ENCODE measurements around the gene NEURL1. TPM values are rescaled to one million over a fixed set of nuclear protein-coding genes. Genes with fewer than 3 reads are reported as not detected.
A peak's percentile ranks its signal among the peaks of the same experiment; 100 is the strongest.

Gene NEURL1
- total RNA-seq, 6 experiments from 2014 or later: 0.06 to 0.46 (median 0.27) TPM

DNA sequence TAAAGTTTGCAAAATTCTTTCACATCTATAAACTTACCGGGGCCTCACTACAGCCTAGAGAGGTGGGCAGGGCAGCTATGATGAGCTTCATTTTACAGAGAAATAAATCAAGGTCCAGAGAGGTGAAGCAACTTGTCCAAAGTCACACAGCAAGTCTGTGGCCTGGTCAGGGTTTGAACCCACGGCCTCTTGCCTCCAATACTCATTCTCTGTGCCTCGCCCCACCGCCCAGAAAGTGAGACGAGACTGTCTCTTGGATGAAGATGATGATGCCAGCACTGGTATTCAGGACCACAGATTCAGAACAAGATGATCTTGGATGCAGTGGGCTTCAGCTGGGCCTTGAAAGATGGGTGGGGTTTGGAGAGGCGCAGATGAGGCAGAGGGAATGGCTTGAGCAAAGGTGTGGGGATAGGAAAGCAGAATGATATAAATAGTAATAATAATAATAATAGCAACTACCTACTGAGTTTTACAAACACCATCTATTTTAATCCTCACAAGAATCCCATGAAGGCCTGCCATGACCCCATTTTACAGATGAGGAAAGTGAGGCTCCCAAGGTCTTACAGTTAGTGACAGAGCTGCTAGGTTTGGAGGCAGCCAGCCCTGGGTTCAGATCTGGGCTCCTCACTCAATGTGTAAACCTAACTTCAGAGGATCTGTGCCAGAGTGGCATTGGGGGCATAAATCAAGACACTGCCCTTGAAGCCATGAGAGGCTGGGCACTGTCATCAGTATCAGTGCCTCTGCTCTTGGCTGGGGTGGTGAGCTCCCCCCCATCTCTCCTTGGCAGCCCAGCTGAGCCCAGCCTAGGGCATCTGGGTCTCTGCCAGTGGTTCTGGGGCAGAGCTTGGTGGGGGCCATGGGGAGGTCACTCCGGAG lies 70.0 kb downstream of the NEURL1 start:
- Mint-ChIP-seq H3K27ac (no peak overlapping the region), H3K4me3 (no peak overlapping the region), H3K4me1 (ENCODE audit: low read depth) (no peaks in the 10 kb centered on the region), H3K9me3 (no peaks in the 10 kb centered on the region), H3K36me3 (ENCODE audit: low read depth) (no peaks in the 10 kb centered on the region), H3K27me3 (ENCODE audit: insufficient read depth) (peaks cover 33% of the 10 kb centered on the region)
- no peak for DNase-seq
- TF ChIP-seq CTCF (IDR thresholded peaks at IDR 0.05): no peak

DNA sequence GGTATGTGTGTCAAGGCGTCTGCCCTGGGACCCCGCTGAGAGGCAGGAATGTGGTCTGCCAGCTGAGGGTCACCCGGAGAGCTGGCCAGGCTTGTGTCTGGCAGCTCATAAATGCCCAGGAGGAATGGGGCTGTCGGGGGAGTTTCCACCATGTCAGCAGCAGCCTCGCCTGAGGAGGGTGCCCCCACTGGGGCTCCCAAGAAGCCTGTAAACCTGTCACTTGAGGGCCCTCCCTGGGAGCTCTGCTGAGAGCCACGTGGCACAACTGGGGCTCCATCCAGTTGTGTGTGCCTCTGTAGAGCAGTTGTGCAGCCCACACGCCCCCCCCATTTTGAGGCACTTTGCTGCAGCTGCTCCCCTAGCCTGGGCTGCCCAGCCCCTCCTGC lies 70.6 kb downstream of the NEURL1 start:
- no peak overlapping the region for H3K4me3 Mint-ChIP-seq
- H3K27me3 Mint-ChIP-seq (ENCODE audit: insufficient read depth): peaks cover 39% of the 10 kb centered on the region
- no peaks in the 10 kb centered on the region for H3K4me1 Mint-ChIP-seq (ENCODE audit: low read depth)
- no peak overlapping the region for H3K27ac Mint-ChIP-seq
- H3K36me3 Mint-ChIP-seq (ENCODE audit: low read depth): no peaks in the 10 kb centered on the region
- no peaks in the 10 kb centered on the region for H3K9me3 Mint-ChIP-seq
- DNase-seq: no peak
- no peak for TF ChIP-seq CTCF (IDR thresholded peaks at IDR 0.05)

DNA sequence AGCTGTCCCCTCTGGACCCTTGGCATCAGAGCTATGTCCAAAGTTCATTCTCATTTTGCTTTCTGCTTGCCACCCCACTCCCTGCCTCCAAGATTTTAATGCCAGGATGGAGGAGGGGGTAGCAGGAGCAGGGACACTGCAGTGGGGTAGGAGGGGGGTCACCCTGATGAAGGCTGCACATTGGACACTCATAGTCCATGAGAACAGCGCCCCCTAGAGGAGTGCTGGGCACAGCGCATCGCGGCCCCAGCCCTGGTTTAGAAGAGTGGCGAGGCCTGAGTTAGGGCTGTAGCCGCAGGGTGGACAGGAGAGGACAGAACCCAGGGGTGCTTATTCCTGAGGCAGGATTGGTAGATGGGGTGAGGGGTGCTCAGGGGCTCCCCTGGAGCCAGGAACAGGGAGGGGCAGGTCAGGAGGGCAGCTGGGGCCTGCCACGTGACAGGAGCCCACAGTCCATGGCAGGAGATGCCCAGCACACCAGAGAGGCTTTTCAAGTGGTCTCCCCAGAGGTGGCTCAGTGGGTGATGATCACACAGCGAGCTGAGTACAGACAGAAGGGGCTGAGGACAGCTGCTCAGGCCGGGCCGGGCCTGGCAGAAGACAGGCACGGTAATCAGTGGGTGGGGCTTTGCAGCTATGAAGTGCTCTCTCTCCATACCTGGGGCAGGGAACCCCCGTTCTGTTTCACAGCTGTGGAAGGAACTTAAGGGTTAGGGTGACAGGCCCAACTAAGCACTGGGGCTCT lies 71.4 kb downstream of the NEURL1 start:
- Mint-ChIP-seq H3K9me3 (no peaks in the 10 kb centered on the region), H3K36me3 (ENCODE audit: low read depth) (no peaks in the 10 kb centered on the region)

GRCh38 chr10:103566536-103566935 lies 73.0 kb downstream of the NEURL1 start:
- Mint-ChIP-seq H3K9me3 (no peaks in the 10 kb centered on the region), H3K4me3 (no peak overlapping the region), H3K36me3 (ENCODE audit: low read depth) (no peaks in the 10 kb centered on the region), H3K4me1 (ENCODE audit: low read depth) (no peaks in the 10 kb centered on the region), H3K27ac (no peak overlapping the region), H3K27me3 (ENCODE audit: insufficient read depth) (peaks cover 40% of the 10 kb centered on the region)
- no peak for DNase-seq
- no peak for TF ChIP-seq CTCF (IDR thresholded peaks at IDR 0.05)

More for the DNA sequence above, 71.4 kb downstream of the NEURL1 start:
- peaks cover 45% of the 10 kb centered on the region for H3K27me3 Mint-ChIP-seq (ENCODE audit: insufficient read depth)
- TF ChIP-seq CTCF (IDR thresholded peaks at IDR 0.05): peak; percentile 89
- no peak overlapping the region for H3K4me3 Mint-ChIP-seq
- H3K27ac Mint-ChIP-seq: no peak overlapping the region
- no peak for DNase-seq
- no peaks in the 10 kb centered on the region for H3K4me1 Mint-ChIP-seq (ENCODE audit: low read depth)

DNA sequence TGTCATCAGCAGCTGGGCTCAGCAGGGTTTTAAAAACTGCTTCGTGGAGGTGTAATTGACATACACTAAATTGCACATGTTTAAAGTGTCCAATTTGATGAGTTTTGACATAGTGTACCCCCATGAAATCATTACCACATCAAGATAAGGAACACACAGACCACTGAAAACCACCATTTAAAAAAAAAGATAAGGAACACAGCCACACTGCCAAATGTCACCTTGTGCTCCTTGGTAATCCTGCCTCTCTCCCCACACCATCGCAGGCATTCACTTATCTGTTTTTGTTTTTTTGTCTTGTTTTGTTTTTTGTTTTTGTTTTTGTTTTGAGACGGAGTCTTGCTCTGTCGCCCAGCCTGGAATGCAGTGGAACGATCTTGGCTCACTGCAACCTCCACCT lies 75.0 kb downstream of the NEURL1 start:
- no peak for DNase-seq
- no peaks in the 10 kb centered on the region for H3K36me3 Mint-ChIP-seq (ENCODE audit: low read depth)
- TF ChIP-seq CTCF (IDR thresholded peaks at IDR 0.05): no peak
- H3K4me1 Mint-ChIP-seq (ENCODE audit: low read depth): peaks cover 8% of the 10 kb centered on the region
- H3K27ac Mint-ChIP-seq: no peak overlapping the region
- no peaks in the 10 kb centered on the region for H3K9me3 Mint-ChIP-seq
- H3K4me3 Mint-ChIP-seq: no peak overlapping the region
- H3K27me3 Mint-ChIP-seq (ENCODE audit: insufficient read depth): peaks cover 41% of the 10 kb centered on the region
